SIG-M5 treated with dmso at 0.1 percent for 504 hours (cell line): ENCODE results near the gene SH3PXD2A.
A peak's percentile ranks its signal among the peaks of the same experiment; 100 is the strongest.

Experiments
- DNase-seq: peaks from one replicate; lab custom pipeline; 2025; ENCODE audit not compliant: unreplicated experiment; lab: John Stamatoyannopoulos, UW

SH3PXD2A gene, protein sequence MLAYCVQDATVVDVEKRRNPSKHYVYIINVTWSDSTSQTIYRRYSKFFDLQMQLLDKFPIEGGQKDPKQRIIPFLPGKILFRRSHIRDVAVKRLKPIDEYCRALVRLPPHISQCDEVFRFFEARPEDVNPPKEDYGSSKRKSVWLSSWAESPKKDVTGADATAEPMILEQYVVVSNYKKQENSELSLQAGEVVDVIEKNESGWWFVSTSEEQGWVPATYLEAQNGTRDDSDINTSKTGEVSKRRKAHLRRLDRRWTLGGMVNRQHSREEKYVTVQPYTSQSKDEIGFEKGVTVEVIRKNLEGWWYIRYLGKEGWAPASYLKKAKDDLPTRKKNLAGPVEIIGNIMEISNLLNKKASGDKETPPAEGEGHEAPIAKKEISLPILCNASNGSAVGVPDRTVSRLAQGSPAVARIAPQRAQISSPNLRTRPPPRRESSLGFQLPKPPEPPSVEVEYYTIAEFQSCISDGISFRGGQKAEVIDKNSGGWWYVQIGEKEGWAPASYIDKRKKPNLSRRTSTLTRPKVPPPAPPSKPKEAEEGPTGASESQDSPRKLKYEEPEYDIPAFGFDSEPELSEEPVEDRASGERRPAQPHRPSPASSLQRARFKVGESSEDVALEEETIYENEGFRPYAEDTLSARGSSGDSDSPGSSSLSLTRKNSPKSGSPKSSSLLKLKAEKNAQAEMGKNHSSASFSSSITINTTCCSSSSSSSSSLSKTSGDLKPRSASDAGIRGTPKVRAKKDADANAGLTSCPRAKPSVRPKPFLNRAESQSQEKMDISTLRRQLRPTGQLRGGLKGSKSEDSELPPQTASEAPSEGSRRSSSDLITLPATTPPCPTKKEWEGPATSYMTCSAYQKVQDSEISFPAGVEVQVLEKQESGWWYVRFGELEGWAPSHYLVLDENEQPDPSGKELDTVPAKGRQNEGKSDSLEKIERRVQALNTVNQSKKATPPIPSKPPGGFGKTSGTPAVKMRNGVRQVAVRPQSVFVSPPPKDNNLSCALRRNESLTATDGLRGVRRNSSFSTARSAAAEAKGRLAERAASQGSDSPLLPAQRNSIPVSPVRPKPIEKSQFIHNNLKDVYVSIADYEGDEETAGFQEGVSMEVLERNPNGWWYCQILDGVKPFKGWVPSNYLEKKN

DNA sequence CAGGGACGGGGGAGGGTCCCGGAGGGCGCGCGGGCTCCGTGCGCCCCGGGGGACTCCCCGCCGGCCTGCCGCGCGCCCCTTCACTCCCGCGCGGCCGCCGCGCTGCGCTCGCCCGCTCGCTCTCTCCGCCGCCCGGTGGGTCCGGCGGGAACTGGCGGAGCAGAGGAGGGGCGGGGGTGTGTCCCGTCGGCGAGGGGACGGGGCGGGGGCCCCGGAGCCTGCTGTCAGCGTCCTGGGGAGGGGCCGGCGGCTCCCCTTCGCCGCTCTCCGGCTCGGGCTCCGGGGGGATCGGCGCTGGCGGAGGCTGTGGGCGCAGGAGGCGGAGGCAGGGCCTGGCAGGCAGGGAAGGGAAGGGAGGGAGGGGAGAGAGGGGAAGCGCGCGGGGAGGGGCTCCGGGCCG is at the start of gene SH3PXD2A:
Gene SH3PXD2A (minus strand): TSS at position 153 of the 400 bp plus-strand sequence. CDS start 310 bp downstream, outside the sequence.
- DNase-seq, result no peak

DNA sequence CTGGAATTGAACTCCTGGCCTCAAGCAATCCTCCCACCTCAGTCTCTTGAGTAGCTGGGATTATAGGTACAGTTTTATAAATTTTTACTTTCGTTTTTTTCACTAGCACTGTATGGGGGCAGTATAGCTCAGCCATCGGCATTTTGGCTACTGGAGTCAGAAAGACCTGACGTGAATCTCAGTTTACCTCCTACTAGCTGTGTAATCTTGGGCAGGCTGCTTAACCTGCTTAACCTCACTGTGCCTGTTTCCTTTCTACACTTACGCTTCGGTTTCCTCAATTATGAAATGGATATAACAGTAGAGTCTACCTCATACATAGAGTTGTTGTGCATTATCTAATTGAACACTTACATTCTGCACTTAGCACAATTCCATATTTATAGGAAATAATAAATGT is 45.9 kb upstream of the SH3PXD2A start:
- no peak for DNase-seq

DNA sequence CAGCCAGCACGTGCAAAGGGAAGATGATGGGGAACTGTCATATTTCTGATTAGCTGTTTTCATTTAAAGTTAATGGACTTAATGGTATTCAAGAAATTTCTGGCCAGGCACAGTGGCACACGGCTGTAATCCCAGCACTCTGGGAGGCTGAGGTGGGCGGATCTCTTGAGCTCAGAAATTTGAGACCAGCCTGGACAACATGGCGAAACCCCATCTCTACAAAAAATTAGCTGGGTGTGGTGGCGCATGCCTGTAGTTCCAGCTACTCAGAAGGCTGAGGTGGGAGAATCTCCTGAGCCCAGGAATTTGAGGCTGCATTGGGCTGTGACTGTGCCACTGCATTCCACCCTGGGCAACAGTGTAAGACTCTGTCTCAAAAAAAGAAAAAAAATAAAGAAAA is 43.9 kb upstream of the SH3PXD2A start:
- DNase-seq, result no peak

DNA sequence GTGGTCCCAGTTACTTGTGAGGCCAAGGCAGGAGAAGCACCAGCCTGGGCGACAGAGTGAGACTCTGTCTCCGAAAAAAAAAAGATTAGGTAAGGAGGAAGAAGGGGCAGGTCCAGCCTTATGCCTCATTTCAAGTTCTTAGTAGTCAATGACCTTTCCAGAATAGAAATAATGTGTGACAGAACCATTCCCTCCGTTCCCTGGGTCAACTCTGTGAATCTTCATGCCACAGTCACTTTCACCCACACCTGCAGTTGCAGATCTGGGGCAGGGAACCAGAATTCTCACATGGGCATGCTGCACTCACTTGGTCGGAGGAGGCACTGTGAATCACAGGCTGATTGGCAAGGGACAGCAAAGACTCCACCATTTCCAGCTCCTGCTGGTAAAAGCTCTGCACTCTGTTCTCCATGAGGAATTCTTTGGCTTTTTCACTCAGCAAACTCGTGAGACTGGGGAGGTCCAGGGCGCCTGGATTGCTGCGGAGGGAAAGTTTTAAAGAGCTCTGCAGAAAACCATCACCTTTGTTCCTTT is 41.9 kb upstream of the SH3PXD2A start:
- DNase-seq, result no peak

DNA sequence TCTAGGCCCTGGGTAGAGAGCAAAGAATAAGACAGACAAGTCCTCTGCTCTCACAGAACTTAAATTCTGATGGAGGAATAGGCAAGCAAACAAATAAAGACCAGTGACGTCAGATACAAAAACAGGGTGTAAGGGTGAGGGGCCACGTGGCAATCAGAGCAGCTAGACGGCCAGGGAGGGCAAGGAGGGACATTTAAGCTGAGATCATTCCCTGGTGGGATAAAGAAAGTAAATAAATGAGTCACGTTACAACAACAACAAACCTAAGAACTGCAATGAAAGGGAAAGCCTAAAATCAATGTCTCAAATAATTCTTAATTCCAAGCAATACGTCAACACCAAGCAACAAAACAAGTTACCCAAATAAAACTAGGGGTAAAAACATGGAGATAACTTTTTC is 40.8 kb upstream of the SH3PXD2A start:
- DNase-seq, result no peak

DNA sequence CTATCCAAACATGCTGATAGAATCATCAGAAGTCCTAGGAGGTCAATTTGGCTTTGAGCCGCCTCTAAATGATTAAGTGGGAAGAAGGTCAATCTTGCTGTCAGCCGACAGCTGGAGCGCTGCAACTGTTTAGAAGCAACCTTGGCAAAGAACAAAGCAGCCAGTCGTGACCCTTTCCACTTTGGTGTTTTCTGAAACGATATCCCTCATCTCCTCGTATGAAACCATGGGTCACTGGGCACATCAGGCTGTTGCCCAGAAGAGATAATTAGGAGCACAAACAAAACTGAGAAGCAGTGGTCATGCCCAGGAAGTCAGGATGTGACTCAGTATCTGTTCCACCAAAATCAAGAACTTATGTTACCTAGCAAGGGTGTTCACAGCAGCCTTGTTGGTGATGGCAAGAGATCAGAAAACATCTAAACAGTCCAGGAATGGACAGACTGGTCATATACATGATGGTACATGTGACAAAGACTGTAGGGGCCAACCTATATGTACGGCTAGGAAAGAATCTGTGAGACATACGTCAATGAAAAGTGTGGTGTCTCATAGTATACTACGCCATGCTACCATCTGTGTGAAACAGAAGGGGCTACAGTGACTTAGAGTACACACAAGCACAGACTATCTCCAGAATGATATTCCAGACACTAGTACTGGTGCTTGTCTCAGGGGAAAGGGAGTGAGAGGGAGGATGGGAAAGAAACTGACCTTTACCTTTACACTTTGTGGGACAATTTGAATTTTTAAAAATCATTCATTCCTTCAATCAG is 40.2 kb upstream of the SH3PXD2A start:
- DNase-seq, result no peak

DNA sequence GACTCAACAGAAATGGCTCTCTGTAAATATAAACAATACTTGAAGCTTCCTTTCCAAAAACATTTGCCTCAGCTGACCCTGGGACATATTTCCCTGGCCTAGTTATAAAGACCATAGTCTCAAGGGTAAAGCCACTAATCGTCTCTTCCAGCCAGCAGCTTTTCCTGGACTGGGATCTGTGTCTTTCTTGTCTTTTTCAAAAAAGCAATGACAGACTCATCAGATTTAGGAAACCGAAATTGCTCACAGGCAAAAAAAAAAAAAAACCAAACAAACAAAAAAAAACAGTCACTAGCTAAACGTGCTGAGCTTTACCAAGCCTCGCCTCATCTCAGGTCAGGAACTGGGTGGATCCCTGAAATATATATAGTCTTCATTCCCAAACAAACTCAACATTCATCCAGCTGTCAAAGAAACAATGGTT is 39.1 kb upstream of the SH3PXD2A start:
- DNase-seq, result no peak

DNA sequence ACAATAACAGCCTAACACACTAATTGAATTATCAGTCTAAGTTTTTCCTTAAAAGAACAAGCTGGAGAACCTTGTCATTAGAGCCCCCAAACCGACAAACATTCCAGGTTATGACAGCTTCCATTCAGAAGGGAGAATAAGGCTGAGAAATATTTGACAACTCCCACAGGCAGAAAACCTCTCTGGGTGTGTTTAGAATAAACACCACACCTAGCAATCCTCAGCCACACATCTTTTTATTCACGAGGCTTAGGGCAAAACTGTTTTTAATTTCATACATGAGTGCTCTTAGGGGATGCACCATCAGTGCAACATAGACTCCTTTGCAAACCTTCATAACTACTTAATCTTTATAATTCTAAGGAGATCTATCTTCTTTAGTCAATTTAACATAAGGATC is 38.4 kb upstream of the SH3PXD2A start:
- no peak for DNase-seq

DNA sequence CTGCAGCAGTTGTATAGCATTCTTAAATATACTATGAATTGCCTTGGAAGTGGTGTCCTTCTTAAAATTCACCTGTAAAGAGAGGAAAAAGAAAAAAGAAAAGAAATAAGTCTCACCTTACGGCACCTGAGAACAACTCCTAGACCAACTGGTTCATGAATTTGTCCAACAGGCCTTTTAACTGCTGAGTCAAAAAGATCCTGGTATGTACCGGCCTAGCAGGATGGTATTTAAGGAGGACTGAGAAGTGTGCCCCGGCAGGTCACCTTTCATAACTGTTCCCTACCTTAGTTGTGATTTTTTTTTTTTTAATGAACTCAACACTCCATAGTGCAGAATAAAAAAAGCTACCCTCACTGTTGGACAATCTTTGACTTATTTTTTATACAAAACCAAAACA is 36.8 kb upstream of the SH3PXD2A start:
- no peak for DNase-seq

DNA sequence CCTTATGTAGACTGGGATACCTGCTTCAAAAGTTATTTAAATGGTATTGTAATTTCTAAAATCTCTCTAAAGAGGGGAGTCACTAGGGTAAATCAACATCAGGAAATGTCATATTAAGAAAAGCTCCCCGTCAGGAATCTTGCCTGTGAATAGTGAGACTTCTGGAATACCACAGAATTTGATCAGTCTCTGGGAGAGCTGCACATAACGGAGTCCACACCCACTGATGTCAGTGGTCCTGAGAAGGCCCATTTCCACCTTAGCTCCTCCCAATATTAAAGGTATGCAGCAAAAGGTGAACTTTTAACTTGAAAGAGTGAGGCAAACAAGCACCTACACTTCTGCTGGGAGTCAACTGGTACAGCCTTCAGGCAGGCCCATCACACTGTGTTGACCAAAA is 35.3 kb upstream of the SH3PXD2A start:
- no peak for DNase-seq

DNA sequence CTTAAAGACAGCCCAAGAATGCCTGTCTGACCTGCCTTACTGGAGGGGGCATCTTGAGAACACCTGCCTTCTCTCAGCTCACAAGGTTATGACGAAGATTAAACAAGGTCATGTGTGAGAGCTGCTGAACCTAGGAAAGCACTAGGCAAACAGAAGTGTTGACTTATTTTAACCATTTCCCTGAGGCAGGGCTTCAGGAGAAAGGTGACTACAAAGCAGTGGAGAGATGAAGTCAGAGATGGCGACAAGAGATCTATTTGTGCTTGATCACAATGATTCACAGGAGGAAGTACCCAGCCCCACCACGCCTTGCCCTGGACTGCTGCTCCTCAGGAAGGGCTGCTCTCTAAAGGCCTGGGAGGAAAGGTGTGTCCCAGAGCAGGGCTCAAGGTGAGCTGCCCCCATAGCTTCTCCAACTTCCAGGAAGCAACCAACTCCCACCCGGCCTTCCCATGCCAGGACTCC is 34.9 kb upstream of the SH3PXD2A start:
- peak; percentile 66 for DNase-seq

DNA sequence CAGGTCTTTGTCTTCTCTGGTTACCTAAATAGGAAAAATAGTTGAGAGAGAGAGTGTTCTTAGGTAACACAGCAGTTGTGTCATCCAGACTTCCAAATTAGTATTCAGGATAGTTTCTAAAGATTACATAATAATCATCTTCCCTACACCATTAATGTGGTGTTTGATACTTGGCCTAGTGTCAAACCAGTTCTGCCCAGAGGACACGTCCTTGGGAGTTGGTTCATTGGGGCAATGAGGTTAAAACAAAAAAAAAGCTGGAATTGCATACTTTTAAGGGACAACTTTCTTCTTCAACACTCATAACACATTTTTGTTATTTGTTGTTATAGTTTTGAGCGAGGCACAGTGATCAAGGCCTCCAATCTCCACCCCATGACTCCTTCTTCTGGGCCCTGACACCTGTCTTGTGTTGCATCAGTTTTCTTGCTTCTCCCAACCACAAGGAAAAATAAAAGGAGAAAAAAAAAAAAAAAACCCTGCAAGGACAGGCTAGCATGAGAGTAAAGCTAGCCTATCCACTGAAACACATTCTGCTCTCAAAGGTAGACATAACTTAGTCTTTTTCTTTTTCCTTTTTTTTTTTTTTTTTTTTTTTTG is 33.8 kb upstream of the SH3PXD2A start:
- DNase-seq, result no peak

DNA sequence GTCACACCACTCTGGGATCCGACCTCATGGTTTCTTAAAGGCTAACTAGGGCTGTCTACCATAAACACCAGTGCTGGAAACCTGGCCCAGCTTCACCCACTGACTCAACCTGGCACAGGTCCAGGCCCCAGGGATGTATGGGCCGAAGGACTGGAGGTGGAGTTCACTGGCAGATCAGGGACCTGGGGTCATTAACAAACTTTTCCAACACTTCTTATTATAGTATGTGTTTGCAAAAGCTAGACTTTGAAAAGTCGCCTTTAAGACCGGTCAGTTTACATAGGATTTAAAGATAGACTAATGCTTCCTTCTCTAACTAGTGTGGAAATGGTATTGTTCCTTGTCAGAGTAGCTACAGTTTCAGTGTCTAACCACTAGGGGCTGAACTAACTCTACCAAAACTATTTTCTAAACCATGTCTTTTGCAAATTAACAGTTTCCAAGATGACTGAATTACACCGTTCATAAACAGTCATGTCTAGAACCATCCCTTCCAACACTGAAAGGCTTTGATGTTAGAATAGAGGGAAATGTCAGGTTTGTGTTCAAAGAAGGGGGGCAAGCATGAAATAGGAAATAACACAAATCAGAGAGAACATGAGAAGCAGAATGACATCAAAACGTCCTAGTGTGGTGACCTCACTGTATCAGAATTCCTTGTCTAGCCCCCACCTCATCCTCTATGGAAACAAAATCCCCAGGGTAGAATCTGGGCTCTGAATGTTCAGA is 32.9 kb upstream of the SH3PXD2A start:
- DNase-seq, result peak; percentile 54

DNA sequence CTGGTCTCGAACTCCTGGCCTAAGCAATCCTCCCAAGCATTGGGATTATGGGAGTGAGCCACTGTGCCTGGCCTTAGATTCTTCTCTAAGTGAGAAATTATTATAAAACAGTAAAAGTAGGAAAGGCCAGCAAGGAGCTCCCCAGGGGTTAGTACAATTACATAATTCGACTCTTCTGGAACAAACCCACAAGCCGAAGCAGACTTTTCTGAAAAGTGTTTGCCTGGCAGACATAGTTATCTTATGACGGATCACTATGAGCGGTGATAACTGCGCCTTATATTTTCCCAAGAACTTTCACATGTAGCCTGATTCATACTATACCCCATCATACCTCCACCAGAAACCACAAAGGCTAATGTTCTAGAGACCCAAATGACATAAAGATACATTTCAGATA is 30.2 kb upstream of the SH3PXD2A start:
- no peak for DNase-seq

DNA sequence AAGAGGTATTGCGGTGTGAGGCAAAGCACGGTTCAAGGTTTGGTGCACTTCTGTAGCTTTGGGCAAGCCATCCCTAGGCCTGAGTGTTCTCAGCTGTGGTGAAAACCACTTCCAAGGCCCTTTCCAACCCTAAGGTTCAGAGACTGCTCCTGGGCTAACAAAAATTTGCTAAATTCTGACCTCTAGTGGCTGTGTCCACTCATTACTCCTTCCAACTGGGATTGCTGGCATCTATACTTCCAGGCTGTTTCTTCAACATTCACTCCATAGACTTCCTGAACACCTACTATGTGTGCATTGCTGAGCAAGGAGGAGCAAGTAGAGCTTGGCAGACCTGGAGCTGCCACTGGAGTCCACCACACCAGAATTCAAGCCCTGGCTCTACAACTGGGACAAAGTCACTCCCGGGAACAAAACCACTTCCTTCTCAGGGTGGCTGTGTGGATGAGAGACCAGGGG is 29.3 kb upstream of the SH3PXD2A start:
- DNase-seq, result peak; percentile 59

DNA sequence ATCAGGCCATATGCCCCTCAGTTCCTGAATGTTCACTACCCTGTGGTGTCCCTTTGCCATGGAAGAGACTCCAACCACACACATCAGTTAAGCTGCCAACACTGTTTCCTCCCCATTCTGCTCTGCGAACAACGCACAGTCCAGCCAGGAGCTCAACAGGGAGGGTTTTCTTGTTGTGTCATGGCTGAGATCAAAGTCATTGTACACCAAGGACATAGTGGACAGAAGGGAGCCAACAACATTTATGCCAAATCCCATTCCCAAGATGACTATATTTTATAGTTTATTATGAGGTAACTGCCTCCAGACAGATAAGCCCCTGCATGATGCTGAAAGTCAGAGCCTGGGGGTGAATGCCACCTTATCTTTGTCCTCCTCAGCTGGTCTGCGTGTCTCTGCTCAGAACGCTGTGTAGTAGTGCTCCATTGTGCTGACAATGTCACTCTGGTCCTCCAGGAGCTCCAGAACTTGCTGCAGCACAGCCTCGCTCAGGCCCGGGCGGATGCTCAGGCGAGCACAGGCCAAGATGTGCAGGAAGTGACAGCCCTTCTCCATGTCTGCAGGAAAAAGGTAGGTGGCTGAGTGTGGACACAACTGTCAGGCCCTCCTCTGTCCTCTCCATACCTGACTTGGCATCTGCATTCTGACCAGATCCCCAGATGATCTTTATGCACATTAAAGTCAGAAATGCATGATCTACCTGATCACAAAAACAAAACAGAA is 27.1 kb upstream of the SH3PXD2A start:
- DNase-seq, result no peak

DNA sequence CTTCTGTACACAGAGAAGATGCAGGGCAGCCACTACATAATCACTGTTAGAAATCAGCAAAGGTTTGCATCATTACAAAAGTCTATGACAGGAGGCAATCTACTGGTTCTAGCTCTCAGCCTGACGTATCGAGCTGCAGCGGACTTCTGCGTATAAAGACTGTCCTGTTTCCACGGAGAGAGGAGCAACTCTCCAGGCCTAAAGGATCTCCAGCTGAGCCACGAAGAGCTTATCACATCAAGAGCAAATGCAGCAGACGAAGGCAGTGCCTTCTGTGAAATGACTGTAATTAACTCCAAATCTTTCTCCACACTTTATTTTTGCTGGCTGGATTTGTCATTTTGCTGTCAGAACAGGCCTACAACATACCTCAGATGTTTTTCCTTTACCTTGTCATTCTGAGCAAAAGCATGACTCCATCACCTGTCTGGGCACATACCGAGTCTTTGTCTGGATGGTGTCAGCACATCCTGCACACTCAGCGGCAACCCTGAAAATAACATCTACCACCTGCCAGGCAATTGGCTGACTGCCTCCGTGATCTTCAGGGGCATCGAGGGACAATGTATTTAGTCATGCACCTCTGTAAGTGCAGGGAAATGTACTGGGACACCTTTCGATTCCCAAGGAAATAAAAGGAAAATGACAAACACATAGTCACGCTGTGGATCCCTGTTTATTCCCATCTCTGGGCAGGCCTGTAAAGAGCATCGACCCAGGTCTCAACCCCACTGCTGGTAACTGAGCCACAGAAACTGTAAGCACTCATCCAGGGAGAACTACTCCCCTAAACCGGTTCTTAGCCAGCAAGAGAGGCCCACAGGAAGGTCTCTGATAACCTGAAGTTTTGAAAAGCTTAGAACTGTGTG is 26.3 kb upstream of the SH3PXD2A start:
- DNase-seq, result no peak

DNA sequence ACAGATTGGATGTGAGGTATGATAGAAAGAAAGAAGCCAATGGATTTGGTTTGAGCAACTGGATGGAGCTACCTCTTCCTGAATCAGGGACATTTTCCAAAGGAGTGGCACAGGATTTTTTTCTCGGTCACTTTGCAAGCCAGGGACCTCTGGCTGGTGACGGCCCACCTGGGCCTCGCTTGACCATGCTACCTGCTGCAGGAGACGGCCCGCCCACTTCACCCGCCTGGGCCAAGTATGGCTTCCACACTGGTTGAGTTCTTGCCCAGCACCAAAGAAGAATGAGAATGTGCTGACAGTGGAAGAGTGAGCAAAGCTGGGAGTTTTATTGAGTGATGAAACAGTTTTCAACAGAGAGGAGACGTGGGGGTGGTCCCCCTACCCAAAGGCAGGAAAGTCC is 24.5 kb upstream of the SH3PXD2A start:
- DNase-seq, result no peak
